Measurements from ENCODE around the gene PERM1.
"Not testable (repeated sequence)": the region's sequence is repeated elsewhere in the genome, so short reads cannot be mapped to it uniquely, and the experiment has no call there.

The PERM1 gene

DNA sequence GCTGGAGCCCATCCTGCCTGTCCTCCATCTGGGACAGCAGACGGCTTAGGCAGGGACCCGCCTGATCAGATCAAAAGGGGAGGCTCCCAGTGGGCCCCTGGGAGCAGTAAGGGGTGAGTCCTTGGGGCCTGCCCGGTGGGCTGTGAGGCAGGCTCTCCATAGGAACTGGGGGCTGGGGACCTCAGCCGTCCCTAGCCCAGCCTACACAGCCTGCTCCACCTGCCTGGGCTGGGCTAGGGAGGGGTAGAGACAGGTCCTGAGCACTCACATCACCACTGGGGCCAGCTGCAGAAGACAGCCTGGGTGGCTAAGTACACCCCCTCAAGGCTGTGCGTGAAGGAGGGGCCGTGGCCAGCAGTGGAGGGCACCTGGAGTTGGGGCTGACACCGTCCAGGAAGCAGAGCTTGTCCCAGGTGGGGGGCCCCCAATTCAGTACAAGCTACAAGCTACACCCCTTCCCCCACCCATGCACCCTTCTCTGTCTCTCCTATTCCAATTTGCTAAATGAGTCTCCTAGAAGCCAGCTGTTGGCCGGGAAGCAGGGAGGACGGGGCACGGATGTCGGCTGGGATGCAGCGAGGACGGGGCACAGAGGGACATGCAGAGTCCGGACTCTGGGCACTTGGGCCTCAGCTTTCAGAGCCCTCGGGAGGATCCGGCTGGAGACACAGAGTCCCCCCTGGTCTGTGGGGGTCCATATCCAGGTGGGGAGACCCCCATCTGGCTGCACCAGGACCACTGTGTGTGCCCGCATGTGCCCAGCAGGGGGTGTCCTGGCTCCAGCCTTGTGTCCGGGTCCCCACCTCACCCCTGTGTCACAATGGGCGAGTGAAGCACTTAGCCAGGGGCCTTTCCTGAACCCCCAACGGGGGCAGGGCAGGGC, 33.1 kb upstream of the PERM1 start:
- DNase-seq (ENCODE audit: low read depth in 2 of 2) = no peak

DNA sequence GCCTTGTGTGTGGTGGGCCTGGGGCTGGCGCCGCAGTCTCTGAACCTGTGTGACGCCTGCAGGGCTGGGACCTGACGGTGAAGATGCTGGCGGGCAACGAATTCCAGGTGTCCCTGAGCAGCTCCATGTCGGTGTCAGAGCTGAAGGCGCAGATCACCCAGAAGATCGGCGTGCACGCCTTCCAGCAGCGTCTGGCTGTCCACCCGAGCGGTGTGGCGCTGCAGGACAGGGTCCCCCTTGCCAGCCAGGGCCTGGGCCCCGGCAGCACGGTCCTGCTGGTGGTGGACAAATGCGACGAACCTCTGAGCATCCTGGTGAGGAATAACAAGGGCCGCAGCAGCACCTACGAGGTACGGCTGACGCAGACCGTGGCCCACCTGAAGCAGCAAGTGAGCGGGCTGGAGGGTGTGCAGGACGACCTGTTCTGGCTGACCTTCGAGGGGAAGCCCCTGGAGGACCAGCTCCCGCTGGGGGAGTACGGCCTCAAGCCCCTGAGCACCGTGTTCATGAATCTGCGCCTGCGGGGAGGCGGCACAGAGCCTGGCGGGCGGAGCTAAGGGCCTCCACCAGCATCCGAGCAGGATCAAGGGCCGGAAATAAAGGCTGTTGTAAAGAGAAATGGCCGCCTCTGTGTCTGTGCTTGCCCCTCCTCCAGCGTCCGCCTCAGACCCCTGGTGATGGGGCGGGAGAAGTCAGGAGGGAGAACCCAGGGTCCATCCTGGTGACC, 32.2 kb upstream of the PERM1 start:
- no peak for DNase-seq (ENCODE audit: low read depth in 2 of 2)

DNA sequence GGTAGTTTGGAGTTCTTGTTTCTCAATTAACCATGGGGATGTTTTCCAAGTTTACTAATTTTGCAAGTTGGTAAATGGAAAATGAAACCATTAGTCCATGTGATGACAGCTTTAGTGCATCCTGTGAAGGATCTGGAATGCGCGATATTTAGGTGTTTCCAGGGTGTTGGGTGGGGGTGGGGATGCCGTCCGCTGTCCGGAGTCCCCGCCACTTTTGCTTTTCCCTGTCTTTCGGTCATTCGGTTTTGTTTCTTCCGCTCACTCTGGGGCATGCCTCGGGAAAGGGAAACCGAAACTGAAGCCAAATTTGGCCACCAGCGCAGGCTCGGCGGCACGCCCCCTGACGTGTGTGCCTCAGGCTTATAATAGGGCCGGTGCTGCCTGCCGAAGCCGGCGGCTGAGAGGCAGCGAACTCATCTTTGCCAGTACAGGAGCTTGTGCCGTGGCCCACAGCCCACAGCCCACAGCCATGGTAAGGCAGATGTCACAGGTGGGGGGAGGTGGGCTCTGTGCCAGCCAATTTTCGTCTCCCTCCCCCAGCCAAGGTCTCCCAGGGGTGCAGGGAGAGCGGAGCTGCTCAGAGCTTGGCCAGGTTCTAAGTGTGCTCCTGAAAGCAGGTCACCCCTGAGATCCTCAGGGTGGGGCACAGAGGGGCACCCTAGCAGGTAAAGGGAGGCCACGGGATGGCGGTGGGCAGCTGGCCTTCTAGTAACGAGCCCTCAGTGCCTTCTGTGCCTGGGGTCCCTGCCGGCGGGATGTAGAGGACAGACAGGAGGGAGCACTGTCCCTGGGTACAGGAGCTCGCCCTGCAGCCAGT, 31.4 kb upstream of the PERM1 start, which contains the start of gene ISG15:
Gene ISG15 (plus strand): TSS at position 393 of the 817 bp plus-strand sequence. CDS start 77 bp downstream, at position 470.
- peak in 1 of 2 experiments; percentile 60 for DNase-seq (ENCODE audit: low read depth in 2 of 2)

DNA sequence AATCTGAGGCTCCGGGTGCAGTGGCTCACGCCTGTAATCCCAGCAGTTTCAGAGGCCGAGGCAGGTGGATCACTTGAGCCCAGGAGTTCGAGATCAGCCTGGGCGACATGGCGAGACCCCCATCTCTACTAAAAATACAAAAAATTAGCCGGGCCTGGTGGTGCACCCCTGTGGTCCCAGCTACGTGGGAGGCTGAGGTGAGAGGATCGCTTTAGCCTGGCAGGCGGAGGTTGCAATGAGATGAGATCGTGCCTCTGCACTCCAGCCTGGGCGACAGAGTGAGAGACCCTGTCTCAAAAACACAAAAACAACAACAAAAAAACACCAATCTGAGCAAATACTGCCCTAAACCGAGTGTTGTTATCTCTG, 30.8 kb upstream of the PERM1 start:
- DNase-seq (ENCODE audit: low read depth in 2 of 2) = not testable (repeated sequence)

DNA sequence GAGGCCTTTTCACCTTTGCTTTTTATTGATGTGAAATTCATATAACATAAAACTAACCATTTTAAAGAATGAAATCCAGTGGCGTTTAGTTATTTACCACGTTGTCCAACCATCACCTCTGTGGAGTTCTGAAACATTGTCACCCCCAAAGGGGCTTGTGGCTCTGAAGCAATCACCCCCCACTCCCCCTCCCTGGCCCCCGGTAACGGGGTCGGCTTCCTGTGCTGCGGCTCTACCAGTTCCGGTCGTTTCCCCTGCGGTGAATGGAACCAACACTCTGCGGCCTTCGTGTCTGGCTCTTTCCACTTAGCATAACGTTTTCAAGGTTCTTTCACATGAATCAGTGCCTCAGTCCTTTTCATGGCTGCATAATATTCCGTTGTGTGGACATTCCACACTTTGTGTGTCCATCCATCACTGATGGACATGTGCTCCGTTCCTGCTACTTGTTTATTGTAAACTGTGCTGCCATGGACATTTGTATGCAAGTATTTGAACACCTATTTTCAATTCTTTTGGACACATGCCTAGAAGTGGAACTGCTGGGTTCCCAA, 29.6 kb upstream of the PERM1 start:
- no peak for DNase-seq (ENCODE audit: low read depth in 2 of 2)

DNA sequence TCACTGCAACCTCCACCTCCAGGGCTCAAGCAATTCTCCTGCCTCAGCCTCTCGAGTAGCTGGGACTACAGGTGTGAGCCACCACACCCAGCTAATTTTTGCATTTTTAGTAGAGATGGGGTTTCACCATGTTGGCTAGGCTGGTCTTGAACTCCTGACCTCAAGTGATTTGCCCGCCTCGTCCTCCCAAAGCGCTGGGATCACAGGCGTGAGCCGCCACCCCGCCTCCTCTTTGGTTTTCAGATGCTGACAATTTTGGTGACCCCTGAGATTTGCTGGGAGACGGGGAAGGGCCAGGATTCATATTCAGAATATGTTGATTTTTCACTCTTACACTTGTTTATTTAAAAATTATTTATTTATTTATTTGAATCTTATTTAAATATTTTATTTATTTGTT, 28.2 kb upstream of the PERM1 start:
- DNase-seq (ENCODE audit: low read depth in 2 of 2) = not testable (repeated sequence)

DNA sequence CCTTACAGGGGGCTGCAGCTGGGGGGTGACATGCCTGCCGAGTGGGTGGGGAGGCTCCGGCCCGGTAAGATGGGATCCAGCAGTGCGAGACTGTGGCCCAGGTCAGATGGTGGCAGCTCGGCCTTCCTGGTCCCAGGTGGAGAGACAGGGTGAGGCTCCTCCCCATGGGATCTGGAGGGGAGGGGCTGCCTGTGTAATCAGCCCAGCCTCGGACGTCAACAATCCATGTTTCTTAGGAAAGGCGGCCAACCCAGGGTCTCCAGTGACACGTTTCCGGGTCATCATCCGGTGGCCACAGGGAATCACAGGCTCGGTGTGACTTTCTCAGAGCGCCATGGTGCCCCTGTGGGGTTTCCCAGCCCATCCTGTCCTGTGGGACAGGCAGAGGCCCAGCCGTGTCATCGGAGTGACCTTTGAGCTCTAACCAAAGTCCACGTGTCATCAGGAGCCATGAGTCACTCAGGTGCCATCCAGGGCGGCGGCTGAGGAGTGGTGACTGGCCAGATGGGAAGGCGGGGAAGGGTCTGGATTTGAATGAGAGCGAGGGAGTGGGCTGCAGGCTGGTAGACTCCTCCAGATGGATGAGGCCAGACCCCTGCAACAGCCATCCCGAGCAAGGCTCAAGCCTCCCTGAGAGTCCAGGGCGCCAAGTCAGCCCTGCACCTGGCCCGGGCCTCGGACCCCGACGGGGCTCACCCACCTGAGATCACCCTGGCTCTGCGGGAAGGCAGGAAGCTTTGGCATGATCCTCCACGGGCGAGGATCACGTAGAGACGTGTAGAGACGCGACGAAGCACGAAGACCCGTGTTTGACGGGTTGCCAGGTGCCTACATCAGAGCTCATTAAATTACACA, 24.6 kb upstream of the PERM1 start:
- no peak for DNase-seq (ENCODE audit: low read depth in 2 of 2)

DNA sequence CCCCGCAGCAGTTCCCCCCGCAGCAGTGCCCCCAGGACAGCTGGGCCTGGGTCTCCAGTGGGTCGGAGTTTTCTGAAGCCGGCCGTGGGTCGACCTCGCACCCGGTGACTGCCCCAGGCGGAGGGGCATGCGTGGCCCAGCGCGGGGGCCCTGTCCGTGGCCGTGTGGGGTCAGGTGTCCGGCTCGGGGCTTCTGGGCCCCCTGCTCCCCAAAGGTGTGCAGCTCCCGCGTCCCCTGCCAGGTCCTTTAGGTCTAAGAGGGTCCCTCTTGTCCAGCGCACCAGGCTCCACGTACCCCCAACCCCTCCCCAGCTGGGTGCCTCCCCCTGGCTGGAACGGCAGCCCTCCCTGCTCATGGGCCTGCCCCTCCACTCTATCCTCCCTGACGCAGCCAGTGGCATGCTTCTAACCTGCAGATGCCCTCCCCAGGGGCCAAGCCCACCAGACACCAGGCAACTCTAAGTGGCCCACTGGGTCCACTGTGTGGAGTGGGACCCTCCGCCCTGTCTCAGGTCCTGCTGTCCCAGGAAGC, 23.9 kb upstream of the PERM1 start:
- DNase-seq (ENCODE audit: low read depth in 2 of 2) = no peak

DNA sequence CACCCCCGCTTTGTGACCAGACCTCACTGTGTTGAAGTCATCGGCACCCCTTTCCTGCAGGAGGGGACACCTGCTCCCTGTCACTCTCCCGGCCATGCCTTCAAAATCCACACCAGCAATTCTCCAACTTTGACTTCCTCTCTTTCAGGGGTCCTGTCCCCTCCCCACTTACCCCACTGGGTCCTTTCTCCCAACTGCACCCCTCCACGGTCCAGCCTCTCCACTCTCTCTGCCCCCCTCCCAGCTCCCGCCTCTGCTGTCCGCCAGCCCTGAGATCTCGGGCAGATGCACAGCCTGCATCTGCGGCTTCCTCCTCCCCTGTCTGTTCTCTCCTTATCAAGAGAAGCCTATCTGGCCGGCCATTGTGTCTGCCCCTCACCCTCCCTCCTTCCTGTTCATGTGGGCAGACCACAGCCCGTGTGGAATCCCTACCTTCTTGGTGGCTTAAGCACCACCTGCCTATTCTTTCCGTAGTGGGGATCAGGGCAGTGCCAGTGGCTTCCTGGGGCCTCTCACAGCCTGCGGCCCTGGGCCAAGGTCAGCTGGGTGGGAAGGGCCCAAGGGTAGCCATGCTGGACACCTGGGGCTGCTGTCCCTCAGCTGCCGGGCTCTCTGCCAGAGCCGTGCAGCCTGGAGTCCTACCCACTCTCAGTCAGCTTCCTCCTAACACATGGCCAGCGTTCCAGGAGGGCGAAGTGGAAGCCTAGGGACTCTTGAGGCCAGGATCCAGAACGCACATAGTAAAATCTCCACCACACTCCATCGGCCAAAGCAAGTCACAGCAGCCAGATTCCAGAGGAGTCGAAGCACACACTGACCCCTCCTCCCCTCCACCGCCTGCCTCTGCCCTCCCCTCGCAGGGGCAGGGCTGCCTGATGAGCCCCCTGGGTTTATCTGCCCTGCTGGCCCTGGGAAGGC, 23.1 kb upstream of the PERM1 start:
- DNase-seq (ENCODE audit: low read depth in 2 of 2) = no peak

DNA sequence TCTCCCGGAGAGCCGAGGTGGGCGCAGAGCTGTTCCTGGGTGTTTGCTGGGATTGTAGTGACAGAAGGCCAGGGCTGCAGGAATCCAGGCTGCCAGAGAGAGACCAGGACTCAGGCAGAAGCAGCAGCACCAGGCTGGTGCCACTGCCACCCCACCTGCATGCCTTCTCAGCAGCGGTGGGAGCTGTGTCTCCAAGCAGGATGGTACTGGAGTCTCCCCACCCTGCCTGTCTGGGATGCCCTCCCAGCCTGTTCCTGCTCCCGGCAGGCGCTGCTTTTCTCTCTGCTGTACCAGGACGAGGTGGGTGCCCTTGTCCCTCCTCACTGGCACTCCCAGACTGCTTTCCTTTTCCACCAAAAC, 22.5 kb upstream of the PERM1 start:
- no peak for DNase-seq (ENCODE audit: low read depth in 2 of 2)

DNA sequence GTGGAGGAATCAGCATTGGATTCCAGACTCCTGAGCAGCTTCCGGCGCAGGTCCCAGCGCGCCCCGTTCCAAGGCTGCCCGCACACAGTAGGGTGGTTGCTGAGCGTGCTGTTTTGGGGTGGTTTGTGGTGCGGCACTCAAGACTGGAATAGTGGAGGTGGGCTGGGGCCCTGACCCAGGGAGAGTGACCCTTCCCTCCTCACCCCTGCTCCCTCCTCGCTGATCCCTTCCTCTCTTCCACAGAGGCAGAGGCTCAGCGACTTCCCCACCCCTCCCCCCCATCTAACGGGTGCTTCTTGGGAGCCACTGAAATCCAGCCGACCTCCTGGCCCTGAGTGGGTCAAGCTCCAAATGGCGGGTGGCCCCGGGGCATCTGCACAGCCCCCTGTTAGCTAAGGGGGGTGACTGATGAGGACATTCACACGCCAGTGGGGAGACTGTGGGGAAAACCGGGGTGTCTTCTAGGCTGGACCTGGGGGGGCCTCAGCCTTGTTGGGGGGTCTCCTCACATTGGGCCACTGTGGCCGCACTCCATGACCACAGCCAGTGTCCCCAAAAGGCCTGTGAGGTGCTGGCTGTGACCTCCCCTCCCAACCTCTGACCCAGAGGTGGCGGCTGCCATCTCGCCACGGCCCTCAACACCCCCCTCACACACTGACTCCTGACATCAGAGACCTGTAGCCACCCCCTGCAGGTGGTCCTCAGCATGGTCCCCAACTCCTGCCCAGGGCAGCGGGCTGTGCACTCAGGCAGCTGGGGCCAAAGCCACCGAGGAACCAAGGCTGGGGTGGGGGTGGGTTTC, 21.9 kb upstream of the PERM1 start:
- DNase-seq (ENCODE audit: low read depth in 2 of 2) = no peak

DNA sequence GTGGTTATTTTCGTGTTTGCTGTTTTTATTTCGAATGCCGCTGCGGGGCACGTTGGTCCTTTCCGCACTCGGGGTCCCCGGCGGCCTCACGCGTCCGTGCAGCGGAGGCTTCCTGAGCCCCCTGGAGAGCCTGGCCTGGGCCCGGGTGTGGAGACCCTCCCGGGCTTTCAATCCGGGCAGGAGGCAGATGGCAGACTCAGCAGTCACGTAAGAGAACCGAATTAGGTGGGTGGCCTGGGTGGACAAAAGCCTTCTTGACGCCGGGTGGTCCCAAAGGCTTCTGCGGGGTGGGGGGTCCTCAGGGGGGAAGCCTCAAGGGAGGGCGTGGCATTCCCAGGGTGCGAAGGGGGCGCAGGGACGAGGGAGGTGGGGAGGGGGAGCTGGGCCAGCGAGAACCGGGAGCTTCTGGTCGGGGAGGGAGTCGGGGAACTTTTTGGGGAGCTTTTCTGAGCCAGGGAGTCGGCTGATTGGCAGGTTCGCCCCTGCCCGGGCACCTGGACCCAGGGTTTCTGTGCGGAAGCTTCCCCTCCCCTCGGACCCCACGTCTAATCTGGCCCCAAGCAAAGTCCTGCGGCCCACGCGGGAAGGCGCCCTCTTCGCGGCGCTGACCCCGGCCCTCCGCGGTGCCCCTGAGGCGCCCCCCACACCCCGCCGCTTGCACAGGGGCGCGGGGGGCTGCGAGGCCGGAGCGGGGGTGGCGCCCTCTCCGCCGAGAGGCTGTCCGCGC, 19.3 kb upstream of the PERM1 start:
- no peak for DNase-seq (ENCODE audit: low read depth in 2 of 2)

DNA sequence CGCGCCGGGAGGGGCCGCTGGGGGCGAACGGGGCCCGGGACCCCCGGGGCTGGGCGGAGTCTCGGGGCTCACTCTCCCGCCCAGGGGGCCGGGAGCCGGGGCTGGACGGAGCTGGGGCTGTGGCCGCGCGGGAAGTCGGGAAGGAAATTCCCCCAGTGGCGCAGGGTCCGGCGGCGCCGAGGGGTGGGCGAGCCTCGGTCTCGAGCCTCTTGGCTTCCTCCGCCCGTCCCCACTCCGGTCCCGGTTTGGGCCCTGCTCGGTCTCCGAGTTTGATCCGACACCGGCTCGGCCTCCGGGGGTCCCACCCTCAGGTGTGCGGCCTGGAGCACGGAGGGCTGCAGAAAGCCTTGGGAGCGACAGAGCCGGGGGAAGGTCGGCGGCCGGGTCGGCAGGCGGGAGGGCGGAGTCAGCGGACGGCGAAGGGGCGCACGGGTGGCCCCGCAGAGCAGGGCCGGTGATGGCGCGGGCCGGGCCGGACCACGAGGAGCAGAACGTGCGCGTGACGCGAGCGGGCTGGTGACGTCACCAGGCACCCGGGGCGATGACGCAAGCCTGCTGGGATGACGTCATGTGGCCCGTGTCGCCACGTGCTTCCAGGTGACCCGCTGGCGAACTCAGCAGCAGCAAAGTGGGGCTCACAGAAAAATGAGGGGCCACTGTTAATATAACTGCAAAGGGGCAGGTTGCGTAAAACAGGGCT, 18.6 kb upstream of the PERM1 start:
- DNase-seq (ENCODE audit: low read depth in 2 of 2) = peak in 1 of 2 experiments; percentile 52

DNA sequence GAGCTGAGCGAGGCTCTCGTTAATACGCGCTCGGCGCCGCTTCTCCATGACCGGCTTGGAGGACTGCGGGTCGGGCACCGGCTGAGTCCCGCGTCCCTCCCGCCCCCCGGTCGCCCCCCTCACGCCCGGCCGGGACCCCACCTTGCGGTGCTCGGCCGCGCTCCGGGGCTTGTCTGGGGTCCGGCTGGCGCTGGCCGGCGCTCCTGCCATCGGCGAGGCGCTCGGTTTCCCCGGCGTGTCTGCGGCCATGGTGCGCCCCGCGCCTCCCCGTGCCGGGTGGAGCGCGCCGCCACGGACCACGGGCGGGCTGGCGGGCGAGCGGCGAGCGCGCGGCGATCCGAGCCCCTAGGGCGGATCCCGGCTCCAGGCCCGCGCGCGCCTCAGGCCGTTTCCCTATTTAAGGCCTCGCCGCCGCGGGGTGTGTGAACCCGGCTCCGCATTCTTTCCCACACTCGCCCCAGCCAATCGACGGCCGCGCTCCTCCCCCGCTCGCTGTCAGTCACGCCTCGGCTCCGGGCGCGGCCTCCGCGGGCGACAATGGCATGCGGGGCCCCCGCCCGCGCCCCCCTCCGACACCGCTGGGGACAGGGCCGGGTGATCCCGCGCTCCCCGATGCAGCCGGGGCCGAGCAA, 17.9 kb upstream of the PERM1 start, which contains the start of gene HES4:
Gene HES4 (minus strand): TSS at position 373 of the 632 bp plus-strand sequence. CDS start 124 bp downstream, at position 249.
- peak; percentile 76 for DNase-seq (ENCODE audit: low read depth in 2 of 2)

DNA sequence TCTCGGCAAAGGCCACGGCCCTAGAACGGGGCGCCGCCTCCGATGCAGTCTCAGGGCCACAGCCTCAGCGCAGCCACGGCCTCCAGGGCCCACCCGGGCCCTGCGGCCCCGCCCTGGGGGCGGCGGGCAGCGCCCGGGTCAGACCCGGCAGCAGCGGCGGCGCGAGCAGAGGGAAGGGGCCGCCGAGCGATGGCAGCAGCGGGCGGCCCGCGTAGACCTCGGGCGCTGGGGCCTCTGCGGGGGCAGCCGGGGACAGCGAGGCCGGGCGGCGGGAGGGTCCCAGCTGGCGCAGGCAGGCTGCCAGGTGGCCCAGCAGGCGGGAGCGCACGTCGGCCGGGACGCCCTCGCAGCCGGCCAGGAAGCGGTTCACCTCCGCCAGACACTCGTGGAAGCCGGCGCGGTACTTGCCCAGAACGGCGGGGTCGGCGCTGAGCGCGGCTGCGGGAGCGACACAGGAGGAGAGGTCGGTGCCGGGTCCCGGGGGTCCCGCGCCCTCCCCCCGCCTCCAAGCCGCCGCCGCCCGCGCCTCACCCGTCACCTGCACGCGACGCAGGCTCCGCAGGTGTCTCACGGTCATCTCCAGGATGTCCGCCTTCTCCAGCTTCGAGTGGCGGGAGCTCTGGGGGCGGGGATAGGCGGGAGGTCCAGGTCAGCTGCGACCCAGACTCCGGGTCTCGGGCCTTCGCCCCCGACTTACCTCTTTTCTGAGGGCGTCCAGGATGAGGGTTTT, 17.3 kb upstream of the PERM1 start:
- no peak for DNase-seq (ENCODE audit: low read depth in 2 of 2)

DNA sequence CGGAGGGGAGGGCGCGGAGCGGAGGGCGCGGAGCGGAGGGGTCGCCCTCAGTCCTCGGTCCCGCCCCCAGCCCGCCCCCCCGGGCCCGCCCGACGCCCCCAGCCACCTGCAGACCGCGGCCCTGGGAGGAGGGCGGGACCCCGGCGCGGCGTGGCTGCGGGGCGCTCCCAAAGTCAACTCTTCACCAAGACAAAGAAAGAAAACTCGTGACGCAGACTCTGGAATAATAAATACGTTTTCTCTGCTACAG, 16.8 kb upstream of the PERM1 start:
- no peak for DNase-seq (ENCODE audit: low read depth in 2 of 2)

Measured in fibroblast of skin of left quadriceps (primary cell).